ENCODE measurements around the gene SIX2. TPM values are rescaled to one million over a fixed set of nuclear protein-coding genes. Genes with fewer than 3 reads are reported as not detected.

SIX2 gene
- total and polyA plus RNA-seq, 2 of the 13 experiments (the other 11 are each of a cell fraction or from before 2014, with no cell fraction given): not detected

- Histone ChIP-seq H3K79me2 (ENCODE audit: insufficient read depth, low read length) (no peaks in the 10 kb centered on the region), H2AFZ (ENCODE audit: low read length) (no peak overlapping the region), H3K27me3 (ENCODE audit: control insufficient read depth in 1 of 2, insufficient read depth in 2 of 2, low read length in 2 of 2) (peaks cover 16 to 89% of the 10 kb centered on the region in 2 experiments; a peak in 4 of 5 replicates), H4K20me1 (ENCODE audit: insufficient read depth, low read length) (peaks cover 4% of the 10 kb centered on the region; the same call in 1 of the 2 replicates), H3K4me2 (ENCODE audit: low read depth, low read length) (no peak overlapping the region), H3K9ac (ENCODE audit: insufficient read depth, low read depth, low read length) (no peak overlapping the region), H3K36me3 (replicated peaks in 1 of 2; ENCODE audit: control insufficient read depth in 1 of 2, insufficient read depth in 2 of 2, low read length in 2 of 2) (no peaks in the 10 kb centered on the region), H3K9me3 (ENCODE audit: low read length) (no peaks in the 10 kb centered on the region), H3K4me3 (replicated peaks in 1 of 3; ENCODE audit: insufficient read depth in 1 of 3, low read depth in 2 of 3, low read length in 3 of 3) (no peak overlapping the region), H3K27ac (ENCODE audit: extremely low read length, insufficient read depth, low read length) (no peak overlapping the region), H3K4me1 (ENCODE audit: insufficient read depth, low read length) (peaks cover 22% of the 10 kb centered on the region)
- in situ Hi-C loops (cut with HindIII; ENCODE audit: extremely low pct_ligation_motif_present, low pct_unique_long_range_greater_than_20kb) (loop anchor here (5.0 to 10.0 kb wide), 2 partner anchors 480 to 913 kb away; no protein-coding TSS in a partner anchor), intact Hi-C loops (cut with micrococcal nuclease; ENCODE audit: unreplicated experiment) (loop anchor here (5.0 kb wide), 1 partner anchor 710 kb away; no protein-coding TSS in a partner anchor)
- CTCF ChIA-PET (ENCODE audit: low intra/inter-chr PET ratio, low total read pairs): interaction anchor here (0.8 to 5.4 kb wide), 3 partner anchors 41 to 479 kb away, joined by 3 to 67 read pairs (median 3); no protein-coding TSS in a partner anchor
- FAIRE-seq (no peak), DNase-seq (ENCODE audit: low spot score) (no peak), ATAC-seq (no peak)
- POLR2A ChIA-PET: no interaction called here
- 4% methylated on average over 6 of the region's 6 CpGs for WGBS (ENCODE audit: low lambda C conversion rate)
- TF ChIP-seq ZNF883 (CRISPR knock-in tag; IDR thresholded peaks at IDR 0.05; ENCODE audit: not compliant biosample characterization) (no peak), FOXK2 (IDR thresholded peaks at IDR 0.05) (no peak), NFRKB (IDR thresholded peaks at IDR 0.05) (no peak), RARA (CRISPR knock-in tag; IDR thresholded peaks at IDR 0.05) (no peak)
- no TSS peak for BruUV-seq (replicated peaks)
Measured at GRCh38 chr2:44957656-44958327, 51.5 kb downstream of the SIX2 start.

- FAIRE-seq (no peak), DNase-seq (ENCODE audit: low spot score) (no peak), ATAC-seq (no peak)
- ChIA-PET POLR2A (no interaction called here), CTCF (ENCODE audit: low intra/inter-chr PET ratio, low total read pairs) (interaction anchor here (2.1 to 5.4 kb wide), 2 partner anchors 477 to 564 kb away, joined by 15 to 67 read pairs; no protein-coding TSS in a partner anchor)
- Histone ChIP-seq H2AFZ (ENCODE audit: low read length) (no peak overlapping the region), H3K9me3 (ENCODE audit: low read length) (no peaks in the 10 kb centered on the region), H3K4me1 (ENCODE audit: insufficient read depth, low read length) (peaks cover 27% of the 10 kb centered on the region), H3K36me3 (replicated peaks in 1 of 2; ENCODE audit: control insufficient read depth in 1 of 2, insufficient read depth in 2 of 2, low read length in 2 of 2) (no peaks in the 10 kb centered on the region), H4K20me1 (ENCODE audit: insufficient read depth, low read length) (peaks cover 4% of the 10 kb centered on the region; the same call in 1 of the 2 replicates), H3K4me2 (ENCODE audit: low read depth, low read length) (no peak overlapping the region), H3K27me3 (ENCODE audit: control insufficient read depth in 1 of 2, insufficient read depth in 2 of 2, low read length in 2 of 2) (peaks cover 20 to 90% of the 10 kb centered on the region in 2 experiments; a peak in 4 of 5 replicates), H3K4me3 (replicated peaks in 1 of 3; ENCODE audit: insufficient read depth in 1 of 3, low read depth in 2 of 3, low read length in 3 of 3) (no peak overlapping the region), H3K79me2 (ENCODE audit: insufficient read depth, low read length) (no peaks in the 10 kb centered on the region), H3K9ac (ENCODE audit: insufficient read depth, low read depth, low read length) (no peak overlapping the region), H3K27ac (ENCODE audit: extremely low read length, insufficient read depth, low read length) (no peak overlapping the region)
- no peak for TF ChIP-seq ZSCAN30 (CRISPR knock-in tag; IDR thresholded peaks at IDR 0.05)
- TF ChIP-seq RARA (CRISPR knock-in tag; IDR thresholded peaks at IDR 0.05): no peak
- no peak for TF ChIP-seq MTF1 (CRISPR knock-in tag; IDR thresholded peaks at IDR 0.05)
- TF ChIP-seq, protein P1, sequence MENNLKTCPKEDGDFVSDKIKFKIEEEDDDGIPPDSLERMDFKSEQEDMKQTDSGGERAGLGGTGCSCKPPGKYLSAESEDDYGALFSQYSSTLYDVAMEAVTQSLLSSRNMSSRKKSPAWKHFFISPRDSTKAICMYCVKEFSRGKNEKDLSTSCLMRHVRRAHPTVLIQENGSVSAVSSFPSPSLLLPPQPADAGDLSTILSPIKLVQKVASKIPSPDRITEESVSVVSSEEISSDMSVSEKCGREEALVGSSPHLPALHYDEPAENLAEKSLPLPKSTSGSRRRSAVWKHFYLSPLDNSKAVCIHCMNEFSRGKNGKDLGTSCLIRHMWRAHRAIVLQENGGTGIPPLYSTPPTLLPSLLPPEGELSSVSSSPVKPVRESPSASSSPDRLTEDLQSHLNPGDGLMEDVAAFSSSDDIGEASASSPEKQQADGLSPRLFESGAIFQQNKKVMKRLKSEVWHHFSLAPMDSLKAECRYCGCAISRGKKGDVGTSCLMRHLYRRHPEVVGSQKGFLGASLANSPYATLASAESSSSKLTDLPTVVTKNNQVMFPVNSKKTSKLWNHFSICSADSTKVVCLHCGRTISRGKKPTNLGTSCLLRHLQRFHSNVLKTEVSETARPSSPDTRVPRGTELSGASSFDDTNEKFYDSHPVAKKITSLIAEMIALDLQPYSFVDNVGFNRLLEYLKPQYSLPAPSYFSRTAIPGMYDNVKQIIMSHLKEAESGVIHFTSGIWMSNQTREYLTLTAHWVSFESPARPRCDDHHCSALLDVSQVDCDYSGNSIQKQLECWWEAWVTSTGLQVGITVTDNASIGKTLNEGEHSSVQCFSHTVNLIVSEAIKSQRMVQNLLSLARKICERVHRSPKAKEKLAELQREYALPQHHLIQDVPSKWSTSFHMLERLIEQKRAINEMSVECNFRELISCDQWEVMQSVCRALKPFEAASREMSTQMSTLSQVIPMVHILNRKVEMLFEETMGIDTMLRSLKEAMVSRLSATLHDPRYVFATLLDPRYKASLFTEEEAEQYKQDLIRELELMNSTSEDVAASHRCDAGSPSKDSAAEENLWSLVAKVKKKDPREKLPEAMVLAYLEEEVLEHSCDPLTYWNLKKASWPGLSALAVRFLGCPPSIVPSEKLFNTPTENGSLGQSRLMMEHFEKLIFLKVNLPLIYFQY (CRISPR knock-in tag; IDR thresholded peaks at IDR 0.05; ENCODE audit: borderline replicate concordance): no peak
- TF ChIP-seq TCF7L2 (IDR thresholded peaks at IDR 0.05; ENCODE audit: low read depth, low read length): no peak
- TF ChIP-seq ZNF160 (CRISPR knock-in tag; IDR thresholded peaks at IDR 0.05): no peak
- TF ChIP-seq HDAC2 (CRISPR knock-in tag; IDR thresholded peaks at IDR 0.05): no peak
- TF ChIP-seq KDM2A (CRISPR knock-in tag; IDR thresholded peaks at IDR 0.05; ENCODE audit: borderline replicate concordance, low read depth): no peak
- TF ChIP-seq HMGA1 (CRISPR knock-in tag; conservative IDR thresholded peaks at IDR 0.05): no peak
- no peak for TF ChIP-seq HMG20B (CRISPR knock-in tag; conservative IDR thresholded peaks at IDR 0.05)
- TF ChIP-seq ZNF337 (CRISPR knock-in tag; IDR thresholded peaks at IDR 0.05; ENCODE audit: borderline replicate concordance, low read depth): no peak
- in situ Hi-C loops (cut with HindIII; ENCODE audit: extremely low pct_ligation_motif_present, low pct_unique_long_range_greater_than_20kb): loop anchor here (5.0 to 10.0 kb wide), 2 partner anchors 480 to 912 kb away; no protein-coding TSS in a partner anchor
- BruUV-seq (replicated peaks): no TSS peak
- intact Hi-C loops (cut with micrococcal nuclease; ENCODE audit: unreplicated experiment): loop anchor here (5.0 kb wide), 1 partner anchor 710 kb away; no protein-coding TSS in a partner anchor
- WGBS (ENCODE audit: low lambda C conversion rate): 19% methylated on average over 1 of the region's 1 CpG
Measured at GRCh38 chr2:44956843-44957242, 52.4 kb downstream of the SIX2 start.

All from HepG2 (cell line).